HepG2 (cell line): ENCODE data around the gene ZNF10. TPM values are rescaled to one million over a fixed set of nuclear protein-coding genes. Genes with fewer than 3 reads are reported as not detected.

Experiments
- GTF2F1 ChIP-seq: fragments of 150-350 bp; IDR thresholded peaks from 2 replicates; pipeline ENCODE4 v1.6.1; 2014; ENCODE audit warnings: low read length
- HOXA7 ChIP-seq: sonication (generic); formaldehyde crosslinking; IDR thresholded peaks from 2 replicates; pipeline ENCODE4 v1.8.1; 2022; ENCODE audit warnings: mild to moderate bottlenecking, missing genetic modification reagents, moderate library complexity
- KIAA2018 ChIP-seq: sonication (generic); formaldehyde crosslinking; IDR thresholded peaks from 2 replicates; pipeline ENCODE4 v1.5.0; 2020; ENCODE audit warnings: mild to moderate bottlenecking, missing genetic modification reagents, borderline replicate concordance
- ZFY ChIP-seq: sonication (generic); formaldehyde crosslinking; IDR thresholded peaks from 2 replicates; pipeline ENCODE4 v1.4.0; 2020; ENCODE audit warnings: missing genetic modification reagents
- ZNF292 ChIP-seq: sonication (generic); formaldehyde crosslinking; IDR thresholded peaks from 2 replicates; pipeline ENCODE4 v1.8.1; 2022; ENCODE audit warnings: mild to moderate bottlenecking, low read depth, missing genetic modification reagents, borderline replicate concordance
- ZNF343 ChIP-seq: sonication (generic); formaldehyde crosslinking; IDR thresholded peaks from 2 replicates; pipeline ENCODE4 v1.4.0; 2020; ENCODE audit warnings: mild to moderate bottlenecking, missing genetic modification reagents
- ZNF432 ChIP-seq: sonication (generic); formaldehyde crosslinking; IDR thresholded peaks from 2 replicates; pipeline ENCODE4 v1.5.0; 2020; ENCODE audit warnings: missing genetic modification reagents, mild to moderate bottlenecking, borderline replicate concordance
- ZNF580 ChIP-seq: IDR thresholded peaks from 2 replicates; pipeline ENCODE4 v1.6.1; 2016; ENCODE audit warnings: low read depth, borderline replicate concordance
- ZNF614 ChIP-seq: IDR thresholded peaks from 2 replicates; pipeline ENCODE4 v1.6.1; 2018; ENCODE audit warnings: missing biosample characterization, missing genetic modification reagents, inconsistent platforms, borderline replicate concordance
- ZNF646 ChIP-seq: sonication (generic); formaldehyde crosslinking; IDR thresholded peaks from 2 replicates; pipeline ENCODE4 v1.9.0; 2021; ENCODE audit warnings: mild to moderate bottlenecking, missing genetic modification reagents
- ZNF782 ChIP-seq: sonication (generic); formaldehyde crosslinking; IDR thresholded peaks from 2 replicates; pipeline ENCODE4 v1.4.0; 2020; ENCODE audit warnings: missing genetic modification reagents, mild to moderate bottlenecking, borderline replicate concordance
- polyA plus RNA-seq, 8 experiments: library from polyadenylated mRNA; depleted of rRNA in 3 of 8; stranded (reverse) in 7 of 8; unstranded in 1 of 8; fragments of >200 nt; fragmentation: Illumina TruSeq in 4 of 8; extraction: Trizol in 4 of 8; gene quantifications; 2 replicates each; pipeline versions ENCODE4 v1.2.1 to v1.2.3, GENCODE V29; 2011 to 2016; ENCODE audit warnings: low read depth in 4 of 8, missing spikeins in 1 of 8, mixed read lengths in 1 of 8; ENCODE audit not compliant: insufficient read depth in 1 of 8
- total RNA-seq, 5 experiments: library from RNA; depleted of rRNA; stranded (reverse); fragments of >200 nt; fragmentation: Illumina TruSeq; extraction: Trizol; gene quantifications; 2 replicates each; pipeline ENCODE4 v1.2.3, GENCODE V29; 2016; ENCODE audit warnings: low read depth in 1 of 5
- TF ChIP-seq, protein P1 (sequence below): fragments of 450-650 bp; IDR thresholded peaks from 2 replicates; pipeline ENCODE4 v1.6.1; 2017

The ZNF10 gene
- total and polyA plus RNA-seq, 2 of the 13 experiments (the other 11 are each of a cell fraction or from before 2014, with no cell fraction given): 2.9 to 6.5 TPM

- TF ChIP-seq ZNF782 (CRISPR knock-in tag) (peak; percentile 71; the same call in 1 of the 2 replicates), GTF2F1 (no peak), ZNF614 (CRISPR knock-in tag) (peak; percentile 53; the same call in 1 of the 2 replicates), ZNF343 (no peak), ZNF580 (CRISPR knock-in tag) (peak; percentile 77; the same call in 1 of the 2 replicates), ZNF432 (CRISPR knock-in tag) (no peak), KIAA2018 (CRISPR knock-in tag) (no peak), HOXA7 (no peak), ZNF292 (no peak), ZNF646 (no peak), ZFY (CRISPR knock-in tag) (peak; percentile 85)
- TF ChIP-seq, protein P1, sequence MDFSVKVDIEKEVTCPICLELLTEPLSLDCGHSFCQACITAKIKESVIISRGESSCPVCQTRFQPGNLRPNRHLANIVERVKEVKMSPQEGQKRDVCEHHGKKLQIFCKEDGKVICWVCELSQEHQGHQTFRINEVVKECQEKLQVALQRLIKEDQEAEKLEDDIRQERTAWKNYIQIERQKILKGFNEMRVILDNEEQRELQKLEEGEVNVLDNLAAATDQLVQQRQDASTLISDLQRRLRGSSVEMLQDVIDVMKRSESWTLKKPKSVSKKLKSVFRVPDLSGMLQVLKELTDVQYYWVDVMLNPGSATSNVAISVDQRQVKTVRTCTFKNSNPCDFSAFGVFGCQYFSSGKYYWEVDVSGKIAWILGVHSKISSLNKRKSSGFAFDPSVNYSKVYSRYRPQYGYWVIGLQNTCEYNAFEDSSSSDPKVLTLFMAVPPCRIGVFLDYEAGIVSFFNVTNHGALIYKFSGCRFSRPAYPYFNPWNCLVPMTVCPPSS: no peak
Measured at GRCh38 chr12:133181238-133181959, 51.0 kb downstream of the ZNF10 start, which contains the start of gene ZNF268 (continued).
